Spleen (tissue), 7 donors: ENCODE measurements around the gene EZH1.

Experiments
- CTCF ChIP-seq, 11 experiments: fragments of 200-600 bp in 7 of 11; fragments of 450-650 bp in 4 of 11; sonication (generic) in 4 of 11; IDR thresholded peaks in 8 of 11; conservative IDR thresholded peaks in 3 of 11; 1 replicate in 7 of 11; 2 replicates in 4 of 11; pipeline versions ENCODE4 v1.4.0 to v1.8.0; 2016 to 2021; ENCODE audit warnings: antibody characterized with exemption in 11 of 11, inconsistent platforms in 4 of 11, mild to moderate bottlenecking in 1 of 11
- POLR2A ChIP-seq, 3 donors: fragments of 450-650 bp; IDR thresholded peaks; one replicate each; pipeline ENCODE4 v1.5.1; 2017; ENCODE audit warnings: antibody characterized with exemption in 3 of 3, mild to moderate bottlenecking in 1 of 3
- POLR2AphosphoS5 ChIP-seq, 3 donors: sonication (generic); formaldehyde crosslinking; IDR thresholded peaks; one replicate each; pipeline ENCODE4 v1.5.1; 2017; ENCODE audit warnings: antibody characterized with exemption in 3 of 3
- donor health status: DM: no; HTN: no; CAD: no; lungs with moderate emphysema.
- donor health status: DM: no; HTN: no; CAD: no.
- donor health status: DM: no; HTN: no; CAD: no.

GRCh38 chr17:42744806-42745617 lies at the start of gene EZH1:
- TF ChIP-seq POLR2A (IDR thresholded peaks at IDR 0.05) (peak in 2 of 3 donors; percentile 45 to 81), CTCF (IDR thresholded peaks at IDR 0.05 in 8 of 11, conservative IDR thresholded peaks at IDR 0.05 in 3 of 11) (peak in 6 of 11 experiments; percentile 24 to 52 (median 38)), POLR2AphosphoS5 (IDR thresholded peaks at IDR 0.05) (peak; percentile 97 to 98 (median 97))
